ENCODE results near the gene CD36. TPM values are rescaled to one million over a fixed set of nuclear protein-coding genes. Genes with fewer than 3 reads are reported as not detected.

The CD36 gene
- total and polyA plus RNA-seq, 5 experiments from 2014 or later, result 0.49 to 4.0 (median 1.8) TPM; not detected in 1

Other genes with a start within 250 kb of the CD36 start
- not detected for gene GNAT3, start 126.6 kb upstream of the CD36 start, total RNA-seq
- gene GNAT3, start 126.6 kb upstream of the CD36 start, polyA plus RNA-seq, result not detected

Data from naive thymus-derived CD8-positive, alpha-beta T cell (primary cell).